Endothelial cell (in vitro differentiated cells): ENCODE results near the gene DPP9. TPM values are rescaled to one million over a fixed set of nuclear protein-coding genes. Genes with fewer than 3 reads are reported as not detected.

Experiments used
- DNase-seq: peaks from one replicate; pipeline ENCODE4 v3.0.0; 2021; ENCODE audit warnings: low spot score
- H3K27ac Mint-ChIP-seq: one replicate; pipeline ENCODE4 v1.8.0; 2021; ENCODE audit warnings: mixed read lengths, inconsistent platforms; ENCODE audit not compliant: unreplicated experiment
- H3K27me3 Mint-ChIP-seq: one replicate; pipeline ENCODE4 v1.8.0; 2021; ENCODE audit warnings: mild to moderate bottlenecking, moderate library complexity, mixed read lengths, inconsistent platforms; ENCODE audit not compliant: unreplicated experiment
- H3K36me3 Mint-ChIP-seq: one replicate; pipeline ENCODE4 v1.8.0; 2021; ENCODE audit warnings: mild to moderate bottlenecking, low read depth, mixed read lengths, inconsistent platforms; ENCODE audit not compliant: unreplicated experiment
- H3K4me1 Mint-ChIP-seq: one replicate; pipeline ENCODE4 v1.8.0; 2021; ENCODE audit warnings: mild to moderate bottlenecking, mixed read lengths, inconsistent platforms; ENCODE audit not compliant: unreplicated experiment
- H3K4me3 Mint-ChIP-seq: one replicate; pipeline ENCODE4 v1.8.0; 2021; ENCODE audit warnings: mild to moderate bottlenecking, mixed read lengths, inconsistent platforms; ENCODE audit not compliant: unreplicated experiment
- H3K9me3 Mint-ChIP-seq: one replicate; pipeline ENCODE4 v1.8.0; 2021; ENCODE audit warnings: mixed read lengths, inconsistent platforms; ENCODE audit not compliant: unreplicated experiment
- total RNA-seq: library from RNA; stranded (reverse); fragmentation: NEBNext Ultra II Directional; extraction: Animal tissue kit (Norgen Biotek cat#: 25700); gene quantifications from one replicate; pipeline ENCODE4 v1.2.1, GENCODE V29; 2021; ENCODE audit not compliant: unreplicated experiment
- TF ChIP-seq, protein P1 (sequence below): fragments of 200-600 bp; sonication (generic); IDR thresholded peaks from one replicate; pipeline ENCODE4 v1.5.0; 2021; ENCODE audit warnings: antibody characterized with exemption; ENCODE audit not compliant: unreplicated experiment

Gene DPP9
- total RNA-seq, 1 donor from 2014 or later = 63.3 TPM

GRCh38 chr19:4730740-4731171 lies 7.1 kb upstream of the DPP9 start:
- Mint-ChIP-seq H3K4me1 (no peaks in the 10 kb centered on the region), H3K36me3 (no peaks in the 10 kb centered on the region), H3K27ac (no peak overlapping the region), H3K4me3 (no peak overlapping the region), H3K27me3 (peaks cover 2% of the 10 kb centered on the region), H3K9me3 (no peaks in the 10 kb centered on the region)
- peak; percentile 59 for DNase-seq
- TF ChIP-seq, protein P1, sequence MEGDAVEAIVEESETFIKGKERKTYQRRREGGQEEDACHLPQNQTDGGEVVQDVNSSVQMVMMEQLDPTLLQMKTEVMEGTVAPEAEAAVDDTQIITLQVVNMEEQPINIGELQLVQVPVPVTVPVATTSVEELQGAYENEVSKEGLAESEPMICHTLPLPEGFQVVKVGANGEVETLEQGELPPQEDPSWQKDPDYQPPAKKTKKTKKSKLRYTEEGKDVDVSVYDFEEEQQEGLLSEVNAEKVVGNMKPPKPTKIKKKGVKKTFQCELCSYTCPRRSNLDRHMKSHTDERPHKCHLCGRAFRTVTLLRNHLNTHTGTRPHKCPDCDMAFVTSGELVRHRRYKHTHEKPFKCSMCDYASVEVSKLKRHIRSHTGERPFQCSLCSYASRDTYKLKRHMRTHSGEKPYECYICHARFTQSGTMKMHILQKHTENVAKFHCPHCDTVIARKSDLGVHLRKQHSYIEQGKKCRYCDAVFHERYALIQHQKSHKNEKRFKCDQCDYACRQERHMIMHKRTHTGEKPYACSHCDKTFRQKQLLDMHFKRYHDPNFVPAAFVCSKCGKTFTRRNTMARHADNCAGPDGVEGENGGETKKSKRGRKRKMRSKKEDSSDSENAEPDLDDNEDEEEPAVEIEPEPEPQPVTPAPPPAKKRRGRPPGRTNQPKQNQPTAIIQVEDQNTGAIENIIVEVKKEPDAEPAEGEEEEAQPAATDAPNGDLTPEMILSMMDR = peak; percentile 63

DNA sequence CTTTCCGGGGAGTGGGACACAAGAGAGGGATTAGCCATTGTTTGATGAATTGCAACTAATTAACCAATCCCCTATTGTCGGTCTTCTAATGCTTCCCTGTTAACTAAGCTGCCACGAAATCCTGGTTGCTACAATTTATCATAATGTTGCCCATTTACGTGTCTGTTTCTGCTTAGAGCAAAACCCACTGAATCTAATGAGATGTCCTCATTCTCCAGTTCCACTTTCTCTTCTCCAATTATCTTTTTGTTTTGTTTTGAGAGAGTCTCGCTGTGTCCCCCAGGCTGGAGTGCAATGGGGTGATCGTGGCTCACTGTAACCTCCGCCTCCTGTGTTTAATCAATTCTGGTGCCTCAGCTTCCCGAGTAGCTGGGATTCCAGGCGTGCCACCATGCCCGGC lies 5.2 kb upstream of the DPP9 start:
- Mint-ChIP-seq H3K9me3 (no peaks in the 10 kb centered on the region), H3K4me3 (no peak overlapping the region), H3K27me3 (peaks cover 15% of the 10 kb centered on the region), H3K36me3 (peaks cover 7% of the 10 kb centered on the region), H3K4me1 (peaks cover 5% of the 10 kb centered on the region), H3K27ac (no peak overlapping the region)
- DNase-seq = no peak
- TF ChIP-seq, protein P1 = no peak

- TF ChIP-seq, protein P1 = no peak
- H3K4me3 Mint-ChIP-seq = peak overlapping the region; percentile 99
- H3K36me3 Mint-ChIP-seq = peaks cover 21% of the 10 kb centered on the region
- no peak for DNase-seq
- peaks cover 22% of the 10 kb centered on the region for H3K27me3 Mint-ChIP-seq
- H3K27ac Mint-ChIP-seq = peak overlapping the region; percentile 88
- H3K9me3 Mint-ChIP-seq = no peaks in the 10 kb centered on the region
- H3K4me1 Mint-ChIP-seq = peaks cover 23% of the 10 kb centered on the region
Observed at GRCh38 chr19:4722671-4723594, 709 bp downstream of the DPP9 start.

- H3K27ac Mint-ChIP-seq = no peak overlapping the region
- TF ChIP-seq, protein P1 = no peak
- no peak for DNase-seq
- no peak overlapping the region for H3K4me3 Mint-ChIP-seq
- H3K36me3 Mint-ChIP-seq = peaks cover 32% of the 10 kb centered on the region
- peaks cover 25% of the 10 kb centered on the region for H3K27me3 Mint-ChIP-seq
- peaks cover 23% of the 10 kb centered on the region for H3K4me1 Mint-ChIP-seq
- H3K9me3 Mint-ChIP-seq = no peaks in the 10 kb centered on the region
Observed at GRCh38 chr19:4721196-4721595, 2.4 kb downstream of the DPP9 start.

DNA sequence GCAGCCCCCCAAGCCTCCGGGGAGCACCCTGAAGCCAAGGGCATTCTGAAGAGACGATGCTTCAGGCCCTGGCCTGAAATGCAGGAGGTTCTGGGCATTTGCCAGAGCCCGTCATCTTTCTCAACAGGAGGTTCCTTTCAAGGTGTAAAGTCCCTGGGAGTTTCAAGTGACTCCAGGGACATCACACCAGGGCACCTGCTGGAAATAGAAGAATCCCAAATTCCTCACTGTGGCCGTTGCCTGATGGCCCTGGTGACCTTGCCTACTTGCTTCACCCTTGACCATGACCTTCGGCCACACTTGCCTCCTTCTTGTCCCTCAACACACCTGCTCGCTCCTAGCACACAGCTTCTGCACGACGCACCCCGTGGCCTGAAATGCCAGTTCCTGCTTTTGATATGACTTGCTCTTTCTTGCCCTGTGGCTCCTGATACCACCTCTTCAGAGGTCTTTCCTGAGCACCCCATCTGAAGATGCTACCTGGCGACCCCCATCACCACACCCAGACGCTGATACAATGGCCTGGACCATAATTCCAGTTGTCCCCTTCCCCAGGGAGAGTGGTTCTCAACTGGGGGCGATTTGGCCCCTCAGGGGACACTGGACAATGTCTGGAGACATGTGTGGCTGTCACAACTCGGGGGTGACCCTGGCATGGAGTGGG lies 3.5 kb downstream of the DPP9 start:
- Mint-ChIP-seq H3K4me3 (peak overlapping the region; percentile 54), H3K27ac (no peak overlapping the region), H3K4me1 (peaks cover 23% of the 10 kb centered on the region), H3K9me3 (no peaks in the 10 kb centered on the region), H3K36me3 (peaks cover 36% of the 10 kb centered on the region), H3K27me3 (peaks cover 23% of the 10 kb centered on the region)
- no peak for DNase-seq
- TF ChIP-seq, protein P1 = no peak
